ENCODE data around the gene LIPT2.
A peak's percentile ranks its signal among the peaks of the same experiment; 100 is the strongest.

Gene LIPT2

GRCh38 chr11:74457356-74457755 is 36.2 kb downstream of the LIPT2 start:
- Mint-ChIP-seq H3K27ac (no peak overlapping the region), H3K4me1 (no peaks in the 10 kb centered on the region), H3K27me3 (ENCODE audit: low read depth) (no peaks in the 10 kb centered on the region), H3K4me3 (no peak overlapping the region), H3K9me3 (no peaks in the 10 kb centered on the region), H3K36me3 (ENCODE audit: low read depth) (no peaks in the 10 kb centered on the region)
- no peak for TF ChIP-seq CTCF (IDR thresholded peaks at IDR 0.05; ENCODE audit: unreplicated experiment in 3 of 3)

- Mint-ChIP-seq H3K4me1 (no peaks in the 10 kb centered on the region), H3K27me3 (ENCODE audit: low read depth) (no peaks in the 10 kb centered on the region), H3K36me3 (ENCODE audit: low read depth) (no peaks in the 10 kb centered on the region), H3K27ac (peak overlapping the region in 1 of 3 experiments; percentile 8), H3K9me3 (no peaks in the 10 kb centered on the region), H3K4me3 (no peak overlapping the region)
- TF ChIP-seq CTCF (IDR thresholded peaks at IDR 0.05; ENCODE audit: unreplicated experiment in 3 of 3), result peak; percentile 67 to 83 (median 75)
These were observed 40.0 kb downstream of the LIPT2 start for GRCh38 chr11:74453373-74453975.

DNA sequence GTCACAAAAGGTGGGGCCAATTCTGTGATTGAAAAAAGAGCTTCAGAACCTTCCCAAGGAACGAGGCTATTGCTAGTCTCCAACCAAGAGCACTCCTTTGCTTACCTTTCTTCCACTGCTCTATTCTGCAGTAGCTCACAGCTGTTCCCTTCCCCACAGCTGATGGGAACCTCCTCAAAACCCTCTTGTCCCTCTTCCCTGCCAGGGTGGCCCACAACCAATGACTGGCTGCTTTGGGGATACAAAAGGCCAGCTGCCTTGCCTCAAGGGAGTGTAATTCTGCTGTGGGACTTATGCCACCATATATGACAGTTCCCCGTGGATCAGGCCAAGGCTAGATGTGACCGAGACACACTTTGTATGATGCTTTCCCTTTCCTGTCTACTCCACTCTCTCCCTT is 41.2 kb downstream of the LIPT2 start:
- no peaks in the 10 kb centered on the region for H3K4me1 Mint-ChIP-seq
- TF ChIP-seq CTCF (IDR thresholded peaks at IDR 0.05; ENCODE audit: unreplicated experiment in 3 of 3), result no peak
- no peak overlapping the region for H3K27ac Mint-ChIP-seq
- H3K9me3 Mint-ChIP-seq, result no peaks in the 10 kb centered on the region
- H3K36me3 Mint-ChIP-seq (ENCODE audit: low read depth), result no peaks in the 10 kb centered on the region
- H3K27me3 Mint-ChIP-seq (ENCODE audit: low read depth), result no peaks in the 10 kb centered on the region
- H3K4me3 Mint-ChIP-seq, result no peak overlapping the region

DNA sequence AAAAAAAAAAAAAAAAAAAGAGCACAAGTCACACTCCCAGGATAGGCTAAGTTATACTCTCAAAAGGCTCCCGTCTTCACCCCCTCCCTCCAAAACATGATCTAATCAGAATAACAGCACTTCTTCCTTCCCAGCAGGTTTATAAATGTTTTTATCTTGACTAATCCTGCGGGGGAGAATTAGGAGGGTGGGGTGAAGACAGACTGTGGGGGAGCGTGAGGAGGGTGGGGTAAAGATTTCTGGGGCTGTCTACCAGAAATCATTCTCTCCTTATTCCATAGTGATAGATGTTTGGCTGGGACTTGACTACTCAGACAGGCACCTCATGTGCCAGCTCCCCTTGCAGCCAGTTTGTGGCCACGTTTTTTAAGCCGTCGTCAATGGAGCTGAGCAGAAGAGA is 43.2 kb downstream of the LIPT2 start:
- TF ChIP-seq CTCF (IDR thresholded peaks at IDR 0.05; ENCODE audit: unreplicated experiment in 3 of 3), result no peak
- Mint-ChIP-seq H3K4me1 (peaks cover 10% of the 10 kb centered on the region), H3K4me3 (no peak overlapping the region), H3K27me3 (ENCODE audit: low read depth) (no peaks in the 10 kb centered on the region), H3K9me3 (no peaks in the 10 kb centered on the region), H3K36me3 (ENCODE audit: low read depth) (no peaks in the 10 kb centered on the region), H3K27ac (no peak overlapping the region)

GRCh38 chr11:74449369-74449931 is 44.1 kb downstream of the LIPT2 start:
- no peak overlapping the region for H3K4me3 Mint-ChIP-seq
- no peaks in the 10 kb centered on the region for H3K27me3 Mint-ChIP-seq (ENCODE audit: low read depth)
- H3K27ac Mint-ChIP-seq, result no peak overlapping the region
- peaks cover 15% of the 10 kb centered on the region for H3K4me1 Mint-ChIP-seq
- H3K9me3 Mint-ChIP-seq, result no peaks in the 10 kb centered on the region
- peak; percentile 71 to 76 (median 74) for TF ChIP-seq CTCF (IDR thresholded peaks at IDR 0.05; ENCODE audit: unreplicated experiment in 3 of 3)
- H3K36me3 Mint-ChIP-seq (ENCODE audit: low read depth), result no peaks in the 10 kb centered on the region

DNA sequence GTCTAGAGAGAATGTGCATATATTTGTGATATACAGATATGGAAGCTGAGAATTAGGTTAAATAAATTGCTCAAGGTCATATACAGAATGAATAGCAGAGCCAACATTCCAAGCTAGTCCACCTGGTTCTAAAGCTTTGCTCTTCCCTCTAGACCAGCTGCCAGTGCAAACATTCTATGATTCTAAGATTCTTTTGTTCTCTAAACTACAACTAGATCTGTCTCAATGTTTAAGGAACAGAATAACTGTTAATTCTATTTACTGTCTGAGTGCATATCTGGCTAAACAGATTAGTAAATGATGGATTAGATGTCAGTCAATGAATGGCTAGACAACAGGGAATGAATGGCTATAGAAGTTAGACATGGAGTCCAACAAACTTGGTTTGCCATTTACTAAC is 45.8 kb downstream of the LIPT2 start:
- Mint-ChIP-seq H3K27me3 (ENCODE audit: low read depth) (no peaks in the 10 kb centered on the region), H3K4me3 (no peak overlapping the region)

More for the DNA sequence above, 45.8 kb downstream of the LIPT2 start:
- peaks cover 32% of the 10 kb centered on the region for H3K4me1 Mint-ChIP-seq
- H3K27ac Mint-ChIP-seq, result no peak overlapping the region
- TF ChIP-seq CTCF (IDR thresholded peaks at IDR 0.05; ENCODE audit: unreplicated experiment in 3 of 3), result no peak
- no peaks in the 10 kb centered on the region for H3K9me3 Mint-ChIP-seq
- H3K36me3 Mint-ChIP-seq (ENCODE audit: low read depth), result no peaks in the 10 kb centered on the region

Data from nephron (organoid).